K562 (cell line): Measurements from ENCODE around the gene C12orf43. TPM values are rescaled to one million over a fixed set of nuclear protein-coding genes. Genes with fewer than 3 reads are reported as not detected.

Experiments
- ATAC-seq: fragments of 200-7000 bp; cut with Tn5 transposase; 3 replicates; pipeline ENCODE4 v1.9.1; 2020; ENCODE audit warnings: moderate library complexity
- BruUV-seq: library from RNA; stranded (reverse); fragments of 400-500 nt; replicated peaks from 2 replicates; lab custom pipeline; 2021; lab: Mats Ljungman, UMichigan
- CTCF ChIA-PET: fragments of 300-600 bp; formaldehyde crosslinking; extraction: SDS; loops from one replicate; lab custom pipeline; 2021; ENCODE audit warnings: low intra/inter-chr PET ratio; lab: Yijun Ruan, JAX
- POLR2A ChIA-PET: fragments of 300-600, 350-650 bp; sonication (Branson Sonifier 250); formaldehyde crosslinking; extraction: SDS; loops from one replicate; lab custom pipeline; 2021; ENCODE audit warnings: antibody characterized with exemption, inconsistent platforms; lab: Yijun Ruan, JAX
- DNase-seq, 4 experiments: peaks; one replicate each; pipeline versions ENCODE4 v3.0.0 to v3.0.0-alpha.2; 2011 to 2018; ENCODE audit warnings: low spot score in 3 of 4, mixed read lengths in 3 of 4; ENCODE audit errors: extremely low read depth in 1 of 4
- FAIRE-seq: peaks from 2 replicates; lab custom pipeline; 2011; peaks lifted over from hg19 to GRCh38; lab: Jason Lieb, UNC
- H2AFZ ChIP-seq: 2 replicates; pipeline ENCODE4 v1.6.0; 2011; ENCODE audit warnings: low read depth, low read length, control low read depth, inconsistent platforms
- H3K27ac ChIP-seq: fragments of 200-600 bp; 3 replicates; pipeline ENCODE4 v1.8.0; 2011; ENCODE audit warnings: low read depth, mild to moderate bottlenecking, control low read depth, inconsistent platforms, low read length, moderate library complexity, mixed read lengths; ENCODE audit errors: extremely low read depth
- H3K27me3 ChIP-seq, 2 experiments: fragments of 300-600 bp in 1 of 2; 2 replicates in 1 of 2; 3 replicates in 1 of 2; pipeline versions ENCODE4 v1.6.0 to v1.8.0; 2011; ENCODE audit warnings: inconsistent platforms in 2 of 2, low read length in 2 of 2, mild to moderate bottlenecking in 1 of 2, mixed read lengths in 1 of 2, moderate library complexity in 1 of 2; ENCODE audit not compliant: control insufficient read depth in 2 of 2, insufficient read depth in 2 of 2
- H3K36me3 ChIP-seq: fragments of 300-600 bp; 3 replicates; pipeline ENCODE4 v1.8.0; 2011; ENCODE audit warnings: mild to moderate bottlenecking, low read length, inconsistent platforms; ENCODE audit not compliant: control insufficient read depth, insufficient read depth
- H3K4me1 ChIP-seq, 2 experiments: fragments of 200-600 bp in 1 of 2; replicated peaks in 1 of 2; 2 replicates in 1 of 2; 3 replicates in 1 of 2; pipeline versions ENCODE4 v1.5.1 to v1.8.0; 2011; ENCODE audit warnings: inconsistent platforms in 2 of 2, low read length in 2 of 2, mild to moderate bottlenecking in 1 of 2, mixed read lengths in 1 of 2, moderate library complexity in 1 of 2; ENCODE audit not compliant: control insufficient read depth in 2 of 2, insufficient read depth in 2 of 2
- H3K4me2 ChIP-seq: 2 replicates; pipeline ENCODE4 v1.6.1; 2011; ENCODE audit warnings: low read length, control low read depth, inconsistent platforms, mixed read lengths; ENCODE audit not compliant: insufficient read depth
- H3K4me3 ChIP-seq: fragments of 200-600 bp; sonication (generic), shearing (Covaris generic); 2 replicates; pipeline ENCODE4 v1.5.1; 2016; ENCODE audit warnings: control low read depth, inconsistent platforms
- H3K79me2 ChIP-seq: fragments of 200-600 bp; 3 replicates; pipeline ENCODE4 v1.8.0; 2011; ENCODE audit warnings: low read length, inconsistent platforms; ENCODE audit not compliant: control insufficient read depth, insufficient read depth
- H3K9ac ChIP-seq, 2 experiments: 2 replicates each; pipeline versions ENCODE4 v1.6.0 to v1.6.1; 2011; ENCODE audit warnings: low read depth in 2 of 2, low read length in 2 of 2, control low read depth in 1 of 2, inconsistent platforms in 1 of 2, mild to moderate bottlenecking in 1 of 2, mixed read lengths in 1 of 2; ENCODE audit not compliant: insufficient read depth in 1 of 2
- H3K9me1 ChIP-seq: one replicate; pipeline ENCODE4 v1.6.0; 2011; ENCODE audit warnings: inconsistent platforms, mild to moderate bottlenecking, low read length, moderate library complexity; ENCODE audit not compliant: control insufficient read depth, insufficient read depth
- H3K9me3 ChIP-seq: replicated peaks from 2 replicates; pipeline ENCODE4 v1.5.1; 2011; ENCODE audit warnings: low read depth, low read length, inconsistent platforms; ENCODE audit not compliant: control insufficient read depth, insufficient read depth
- H4K20me1 ChIP-seq: replicated peaks from 2 replicates; pipeline ENCODE4 v1.6.1; 2011; ENCODE audit warnings: low read length, inconsistent platforms, mixed read lengths; ENCODE audit not compliant: control insufficient read depth, insufficient read depth
- CBX5 ChIP-seq: IDR thresholded peaks from 2 replicates; pipeline ENCODE4 v1.6.1; 2014; ENCODE audit warnings: low read depth, borderline replicate concordance
- CCAR2 ChIP-seq: fragments of 200-400 bp; formaldehyde crosslinking; IDR thresholded peaks from 2 replicates; pipeline ENCODE4 v1.6.1; 2017; ENCODE audit warnings: mild to moderate bottlenecking, low read depth, low read length
- EGR1 ChIP-seq: fragments of 450-650 bp; conservative IDR thresholded peaks from 2 replicates; pipeline ENCODE4 v1.6.1; 2017; ENCODE audit warnings: mild to moderate bottlenecking
- GABPB1 ChIP-seq: sonication (generic); formaldehyde crosslinking; IDR thresholded peaks from 2 replicates; pipeline ENCODE4 v1.8.0; 2022; ENCODE audit warnings: mild to moderate bottlenecking, missing genetic modification reagents
- MEIS2 ChIP-seq: fragments of 450-650 bp; IDR thresholded peaks from 2 replicates; pipeline ENCODE4 v1.6.1; 2014; ENCODE audit warnings: mild to moderate bottlenecking; ENCODE audit not compliant: partially characterized antibody
- NCOA2 ChIP-seq, 2 experiments: fragments of 450-650 bp; IDR thresholded peaks; 2 replicates each; pipeline ENCODE4 v1.6.1; 2018; ENCODE audit warnings: mild to moderate bottlenecking in 2 of 2, moderate library complexity in 1 of 2; ENCODE audit not compliant: partially characterized antibody in 2 of 2
- NFE2 ChIP-seq: IDR thresholded peaks from 2 replicates; pipeline ENCODE4 v1.6.1; 2014; ENCODE audit warnings: antibody characterized with exemption, low read depth
- RBM17 ChIP-seq: fragments of 200-400 bp; formaldehyde crosslinking; IDR thresholded peaks from 2 replicates; pipeline ENCODE4 v1.6.1; 2017; ENCODE audit warnings: low read depth, mild to moderate bottlenecking, low read length, borderline replicate concordance
- RNF219 ChIP-seq: fragments of 250-450 bp; sonication (Bioruptor Pico); IDR thresholded peaks from 2 replicates; pipeline ENCODE4 v1.5.0; 2022; ENCODE audit warnings: mild to moderate bottlenecking
- TGIF2 ChIP-seq: sonication (generic); formaldehyde crosslinking; IDR thresholded peaks from 2 replicates; pipeline ENCODE4 v1.8.1; 2022; ENCODE audit warnings: mild to moderate bottlenecking, missing genetic modification reagents, moderate library complexity
- ZC3H8 ChIP-seq: fragments of 450-650 bp; IDR thresholded peaks from 2 replicates; pipeline ENCODE4 v1.6.1; 2017
- ZNF165 ChIP-seq: fragments of 250-450 bp; sonication (Bioruptor Pico); IDR thresholded peaks from 2 replicates; pipeline ENCODE4 v1.4.0; 2020; ENCODE audit warnings: borderline replicate concordance
- WGBS: fragments of 100-300 bp; shearing (Covaris generic); methylation state at CpG from one replicate; pipeline ENCODE4 v1.1.6; 2016; ENCODE audit warnings: low coverage, mixed read lengths; ENCODE audit not compliant: insufficient coverage; ENCODE audit errors: missing lambda C conversion rate; 5-methylcytosine and 5-hydroxymethylcytosine counted together
- in situ Hi-C: fragments of 300-500 bp; cut with MboI; formaldehyde crosslinking; loops from 4 replicates; pipeline ENCODE4 v1.15.0; 2018; ENCODE audit warnings: inconsistent platforms, mixed read lengths
- intact Hi-C: fragments of 100-400 bp; cut with micrococcal nuclease; formaldehyde crosslinking; loops from 2 replicates; pipeline ENCODE4 v1.14.2; 2022
- polyA plus RNA-seq, 8 experiments: library from polyadenylated mRNA; depleted of rRNA in 4 of 8; stranded (reverse) in 5 of 8; unstranded in 3 of 8; fragments of >200 nt; fragmentation: Nextera tagmentation in 2 of 8; fragmentation: Illumina TruSeq in 1 of 8; extraction: Ambion mirVana in 2 of 8; extraction: Trizol in 1 of 8; gene quantifications; 2 replicates each; pipeline versions ENCODE4 v1.2.1 to v1.2.3, GENCODE V29; 2011 to 2014; ENCODE audit warnings: inconsistent platforms in 1 of 8, missing spikeins in 1 of 8
- total RNA-seq, 7 experiments: library from RNA; depleted of rRNA in 6 of 7; stranded (reverse); fragments of >200 nt in 6 of 7; fragmentation: Illumina TruSeq in 2 of 7; extraction: Trizol in 2 of 7; gene quantifications; 2 replicates each; pipeline versions ENCODE4 v1.2.1 to v1.2.3, GENCODE V29; 2011 to 2021; ENCODE audit warnings: low replicate concordance in 1 of 7
- TF ChIP-seq, protein P1 (sequence below): fragments of 250-450 bp; sonication (Bioruptor Pico); IDR thresholded peaks from 2 replicates; pipeline ENCODE4 v1.4.0; 2020; ENCODE audit warnings: mild to moderate bottlenecking, moderate library complexity
- TF ChIP-seq, protein P2 (sequence below): fragments of 450-650 bp; IDR thresholded peaks from 2 replicates; pipeline ENCODE4 v1.6.1; 2016; ENCODE audit warnings: borderline replicate concordance

Gene C12orf43
- total and polyA plus RNA-seq, 9 of the 15 experiments (the other 6 are each of a cell fraction or from before 2014, with no cell fraction given): 4.3 to 22.2 (median 16.8) TPM

DNA sequence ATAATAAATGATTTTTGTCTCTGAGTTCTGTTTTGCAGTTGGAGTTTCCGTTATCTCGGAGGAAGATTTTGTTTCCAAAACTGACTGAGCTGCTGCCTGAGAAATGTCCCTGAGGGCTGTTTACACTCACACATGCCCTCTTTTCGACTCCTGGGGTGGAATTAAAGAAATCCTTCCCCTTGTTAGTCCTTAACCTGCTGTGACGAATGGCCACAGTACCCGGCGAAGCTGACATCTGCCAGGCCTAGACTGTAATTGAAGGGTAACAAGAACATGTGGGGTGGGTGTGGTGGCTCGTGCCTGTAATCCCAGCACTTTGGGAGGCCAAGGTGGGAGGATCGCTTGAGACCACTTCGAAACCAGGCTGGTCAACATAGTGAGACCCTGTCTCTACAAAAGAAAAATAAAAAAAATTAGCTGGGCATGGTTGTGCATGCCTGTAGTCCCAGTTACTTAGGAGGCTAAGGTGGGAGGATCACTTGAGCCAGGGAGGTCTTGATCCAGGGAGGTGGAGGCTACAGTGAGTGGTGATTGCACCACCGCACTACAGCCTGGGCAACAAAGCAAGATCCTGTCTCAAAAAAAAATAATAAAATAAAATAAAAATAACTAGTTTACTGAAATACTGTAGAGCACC, 14.4 kb upstream of the C12orf43 start:
- no TSS peak for BruUV-seq
- CTCF ChIA-PET: interaction anchor here (1.2 kb wide), 1 partner anchor 17 kb away, joined by 3 read pairs; no protein-coding TSS in a partner anchor

More for the DNA sequence above, 14.4 kb upstream of the C12orf43 start:
- POLR2A ChIA-PET: interaction anchor here (0.6 kb wide), 1 partner anchor 32 kb away, joined by 5 read pairs; no protein-coding TSS in a partner anchor
- H3K9me1 ChIP-seq: no peaks in the 10 kb centered on the region
- H3K9me3 ChIP-seq: no peaks in the 10 kb centered on the region
- no peaks in the 10 kb centered on the region for H3K79me2 ChIP-seq
- no peak overlapping the region for H3K4me2 ChIP-seq
- no peak overlapping the region for H3K9ac ChIP-seq
- ATAC-seq (no peak), FAIRE-seq (no peak), DNase-seq (no peak)
- intact Hi-C loops: no loop called here
- no peak overlapping the region for H3K27ac ChIP-seq
- WGBS: 14% methylated on average over 10 of the region's 10 CpGs
- peaks cover 26 to 45% of the 10 kb centered on the region in 2 experiments for H3K27me3 ChIP-seq
- H3K4me3 ChIP-seq: no peak overlapping the region
- H3K4me1 ChIP-seq: peaks cover 4 to 10% of the 10 kb centered on the region in 2 experiments; a peak in 4 of 5 replicates
- H2AFZ ChIP-seq: no peak overlapping the region
- TF ChIP-seq RNF219 (CRISPR knock-in tag) (no peak), GABPB1 (no peak), TGIF2 (CRISPR knock-in tag) (no peak), EGR1 (no peak), NCOA2 (IDR thresholded peaks at IDR 0.05; ENCODE audit: partially characterized antibody in 2 of 2) (no peak), NFE2 (no peak), MEIS2 (no peak), ZC3H8 (no peak), CCAR2 (no peak), ZNF165 (no peak), RBM17 (no peak), CBX5 (no peak)
- TF ChIP-seq, protein P1, sequence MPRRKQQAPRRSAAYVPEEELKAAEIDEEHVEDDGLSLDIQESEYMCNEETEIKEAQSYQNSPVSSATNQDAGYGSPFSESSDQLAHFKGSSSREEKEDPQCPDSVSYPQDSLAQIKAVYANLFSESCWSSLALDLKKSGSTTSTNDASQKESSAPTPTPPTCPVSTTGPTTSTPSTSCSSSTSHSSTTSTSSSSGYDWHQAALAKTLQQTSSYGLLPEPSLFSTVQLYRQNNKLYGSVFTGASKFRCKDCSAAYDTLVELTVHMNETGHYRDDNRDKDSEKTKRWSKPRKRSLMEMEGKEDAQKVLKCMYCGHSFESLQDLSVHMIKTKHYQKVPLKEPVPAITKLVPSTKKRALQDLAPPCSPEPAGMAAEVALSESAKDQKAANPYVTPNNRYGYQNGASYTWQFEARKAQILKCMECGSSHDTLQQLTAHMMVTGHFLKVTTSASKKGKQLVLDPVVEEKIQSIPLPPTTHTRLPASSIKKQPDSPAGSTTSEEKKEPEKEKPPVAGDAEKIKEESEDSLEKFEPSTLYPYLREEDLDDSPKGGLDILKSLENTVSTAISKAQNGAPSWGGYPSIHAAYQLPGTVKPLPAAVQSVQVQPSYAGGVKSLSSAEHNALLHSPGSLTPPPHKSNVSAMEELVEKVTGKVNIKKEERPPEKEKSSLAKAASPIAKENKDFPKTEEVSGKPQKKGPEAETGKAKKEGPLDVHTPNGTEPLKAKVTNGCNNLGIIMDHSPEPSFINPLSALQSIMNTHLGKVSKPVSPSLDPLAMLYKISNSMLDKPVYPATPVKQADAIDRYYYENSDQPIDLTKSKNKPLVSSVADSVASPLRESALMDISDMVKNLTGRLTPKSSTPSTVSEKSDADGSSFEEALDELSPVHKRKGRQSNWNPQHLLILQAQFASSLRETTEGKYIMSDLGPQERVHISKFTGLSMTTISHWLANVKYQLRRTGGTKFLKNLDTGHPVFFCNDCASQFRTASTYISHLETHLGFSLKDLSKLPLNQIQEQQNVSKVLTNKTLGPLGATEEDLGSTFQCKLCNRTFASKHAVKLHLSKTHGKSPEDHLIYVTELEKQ (CRISPR knock-in tag): no peak
- TF ChIP-seq, protein P2, sequence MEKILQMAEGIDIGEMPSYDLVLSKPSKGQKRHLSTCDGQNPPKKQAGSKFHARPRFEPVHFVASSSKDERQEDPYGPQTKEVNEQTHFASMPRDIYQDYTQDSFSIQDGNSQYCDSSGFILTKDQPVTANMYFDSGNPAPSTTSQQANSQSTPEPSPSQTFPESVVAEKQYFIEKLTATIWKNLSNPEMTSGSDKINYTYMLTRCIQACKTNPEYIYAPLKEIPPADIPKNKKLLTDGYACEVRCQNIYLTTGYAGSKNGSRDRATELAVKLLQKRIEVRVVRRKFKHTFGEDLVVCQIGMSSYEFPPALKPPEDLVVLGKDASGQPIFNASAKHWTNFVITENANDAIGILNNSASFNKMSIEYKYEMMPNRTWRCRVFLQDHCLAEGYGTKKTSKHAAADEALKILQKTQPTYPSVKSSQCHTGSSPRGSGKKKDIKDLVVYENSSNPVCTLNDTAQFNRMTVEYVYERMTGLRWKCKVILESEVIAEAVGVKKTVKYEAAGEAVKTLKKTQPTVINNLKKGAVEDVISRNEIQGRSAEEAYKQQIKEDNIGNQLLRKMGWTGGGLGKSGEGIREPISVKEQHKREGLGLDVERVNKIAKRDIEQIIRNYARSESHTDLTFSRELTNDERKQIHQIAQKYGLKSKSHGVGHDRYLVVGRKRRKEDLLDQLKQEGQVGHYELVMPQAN: no peak
- TF ChIP-seq, all 486 proteins: peak for 0
- Histone ChIP-seq H3K36me3 (no peaks in the 10 kb centered on the region), H4K20me1 (no peaks in the 10 kb centered on the region)
- in situ Hi-C loops: no loop called here
